ENCODE measurements around the gene TMEM151B. TPM values are rescaled to one million over a fixed set of nuclear protein-coding genes. Genes with fewer than 3 reads are reported as not detected.
"Not testable (repeated sequence)": the region's sequence is repeated elsewhere in the genome, so short reads cannot be mapped to it uniquely, and the experiment has no call there.

The TMEM151B gene
- total RNA-seq, 3 donors from 2014 or later = 0.03 to 0.05 TPM; not detected in 1

DNA sequence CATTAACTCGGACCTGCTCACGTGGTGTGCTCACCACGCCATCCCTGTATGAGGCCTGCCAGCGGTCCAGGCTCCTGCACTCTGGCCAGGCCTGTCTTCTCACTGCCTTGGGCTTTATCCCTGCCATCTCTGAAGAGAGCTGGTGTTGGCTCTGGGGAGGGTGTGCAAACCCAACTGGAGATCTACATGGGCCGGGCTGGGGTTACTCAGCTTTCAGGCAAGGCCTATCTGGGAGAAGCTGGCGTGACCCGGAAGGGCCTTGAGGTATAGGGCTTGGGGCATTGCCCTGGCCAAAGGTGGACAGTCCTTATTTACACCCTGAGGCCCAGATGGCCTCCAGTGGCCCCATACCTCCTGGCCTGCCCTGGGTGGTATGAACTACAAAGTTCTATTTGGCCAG is 41.8 kb upstream of the TMEM151B start:
- Mint-ChIP-seq H3K4me1 (ENCODE audit: low read depth) (peaks cover 13% of the 10 kb centered on the region), H3K27me3 (ENCODE audit: low read depth) (no peaks in the 10 kb centered on the region), H3K36me3 (ENCODE audit: insufficient read depth) (peaks cover 24% of the 10 kb centered on the region), H3K9me3 (no peaks in the 10 kb centered on the region), H3K4me3 (no peak overlapping the region)
- DNase-seq = no peak
- ATAC-seq = no peak

DNA sequence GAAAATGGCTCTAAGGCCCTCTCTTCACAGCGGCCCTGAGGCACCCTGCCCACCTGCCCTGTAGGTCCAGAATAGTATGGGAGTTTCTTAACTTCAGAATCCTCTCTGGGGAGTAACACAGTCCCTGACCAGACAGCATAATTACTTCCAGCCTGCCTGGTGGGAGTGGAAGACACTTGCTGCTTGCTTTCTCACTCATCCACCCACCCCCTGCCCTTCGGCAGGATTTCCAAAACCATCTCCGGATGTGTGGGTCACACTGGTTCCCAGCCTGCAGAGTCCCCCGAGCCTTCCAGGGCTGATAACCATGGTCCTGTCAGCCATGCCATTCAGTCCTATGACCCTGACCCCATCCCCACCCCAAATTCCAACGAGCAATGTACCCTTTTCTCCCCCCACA is 41.4 kb upstream of the TMEM151B start:
- H3K9me3 Mint-ChIP-seq = no peaks in the 10 kb centered on the region
- DNase-seq (no peak), ATAC-seq (no peak)
- H3K4me1 Mint-ChIP-seq (ENCODE audit: low read depth) = peaks cover 13% of the 10 kb centered on the region
- H3K4me3 Mint-ChIP-seq = no peak overlapping the region
- H3K36me3 Mint-ChIP-seq (ENCODE audit: insufficient read depth) = peaks cover 27% of the 10 kb centered on the region
- H3K27me3 Mint-ChIP-seq (ENCODE audit: low read depth) = no peaks in the 10 kb centered on the region

GRCh38 chr6:44229376-44230033 is 40.7 kb upstream of the TMEM151B start:
- H3K36me3 Mint-ChIP-seq (ENCODE audit: insufficient read depth) = peaks cover 25% of the 10 kb centered on the region
- ATAC-seq (no peak), DNase-seq (no peak)
- H3K9me3 Mint-ChIP-seq = no peaks in the 10 kb centered on the region
- no peaks in the 10 kb centered on the region for H3K27me3 Mint-ChIP-seq (ENCODE audit: low read depth)
- no peak overlapping the region for H3K4me3 Mint-ChIP-seq
- peaks cover 8% of the 10 kb centered on the region for H3K4me1 Mint-ChIP-seq (ENCODE audit: low read depth)

GRCh38 chr6:44230034-44230675 is 40.1 kb upstream of the TMEM151B start:
- no peak for DNase-seq
- H3K27me3 Mint-ChIP-seq (ENCODE audit: low read depth) = no peaks in the 10 kb centered on the region
- peaks cover 23% of the 10 kb centered on the region for H3K36me3 Mint-ChIP-seq (ENCODE audit: insufficient read depth)
- H3K4me3 Mint-ChIP-seq = no peak overlapping the region
- no peaks in the 10 kb centered on the region for H3K9me3 Mint-ChIP-seq
- H3K4me1 Mint-ChIP-seq (ENCODE audit: low read depth) = peaks cover 2% of the 10 kb centered on the region
- no peak for ATAC-seq

DNA sequence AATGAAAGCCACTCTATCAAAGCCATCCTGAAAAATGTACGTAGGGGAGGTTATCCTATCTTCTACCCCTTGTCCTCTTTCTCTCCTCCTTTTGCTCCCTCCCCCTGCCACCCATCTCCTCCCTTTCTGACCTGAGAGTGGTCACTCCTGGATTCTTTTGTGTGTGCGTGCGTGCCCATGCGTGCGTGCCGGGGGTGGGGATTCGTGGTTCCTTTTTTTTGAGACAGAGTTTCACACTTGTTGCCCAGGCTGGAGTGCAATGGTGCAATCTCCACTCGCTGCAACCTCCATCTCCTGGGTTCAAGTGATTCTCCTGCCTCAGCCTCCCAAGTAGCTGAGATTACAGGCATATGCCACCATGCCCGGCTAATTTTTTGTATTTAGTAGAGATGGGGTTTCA is 38.8 kb upstream of the TMEM151B start:
- H3K27me3 Mint-ChIP-seq (ENCODE audit: low read depth); DNase-seq; H3K4me3 Mint-ChIP-seq; H3K4me1 Mint-ChIP-seq (ENCODE audit: low read depth); H3K9me3 Mint-ChIP-seq; ATAC-seq: not testable (repeated sequence)
- H3K36me3 Mint-ChIP-seq (ENCODE audit: insufficient read depth) = peaks cover 27% of the 10 kb centered on the region

- Mint-ChIP-seq H3K4me1 (ENCODE audit: low read depth) (peaks cover 9% of the 10 kb centered on the region), H3K36me3 (ENCODE audit: insufficient read depth) (peaks cover 27% of the 10 kb centered on the region), H3K27me3 (ENCODE audit: low read depth) (no peaks in the 10 kb centered on the region), H3K9me3 (no peaks in the 10 kb centered on the region), H3K4me3 (no peak overlapping the region)
- DNase-seq = no peak
- ATAC-seq = no peak
These were observed 37.3 kb upstream of the TMEM151B start for GRCh38 chr6:44232676-44233566.

GRCh38 chr6:44233567-44234100 is 36.6 kb upstream of the TMEM151B start:
- no peak for DNase-seq
- Mint-ChIP-seq H3K36me3 (ENCODE audit: insufficient read depth) (peaks cover 23% of the 10 kb centered on the region), H3K4me1 (ENCODE audit: low read depth) (peaks cover 16% of the 10 kb centered on the region), H3K27me3 (ENCODE audit: low read depth) (no peaks in the 10 kb centered on the region), H3K9me3 (no peaks in the 10 kb centered on the region), H3K4me3 (no peak overlapping the region)
- no peak for ATAC-seq

GRCh38 chr6:44234101-44235025 is 35.9 kb upstream of the TMEM151B start:
- Mint-ChIP-seq H3K27me3 (ENCODE audit: low read depth) (no peaks in the 10 kb centered on the region), H3K36me3 (ENCODE audit: insufficient read depth) (peaks cover 23% of the 10 kb centered on the region), H3K4me3 (no peak overlapping the region), H3K9me3 (no peaks in the 10 kb centered on the region), H3K4me1 (ENCODE audit: low read depth) (peaks cover 20% of the 10 kb centered on the region)
- DNase-seq (no peak), ATAC-seq (no peak)

DNA sequence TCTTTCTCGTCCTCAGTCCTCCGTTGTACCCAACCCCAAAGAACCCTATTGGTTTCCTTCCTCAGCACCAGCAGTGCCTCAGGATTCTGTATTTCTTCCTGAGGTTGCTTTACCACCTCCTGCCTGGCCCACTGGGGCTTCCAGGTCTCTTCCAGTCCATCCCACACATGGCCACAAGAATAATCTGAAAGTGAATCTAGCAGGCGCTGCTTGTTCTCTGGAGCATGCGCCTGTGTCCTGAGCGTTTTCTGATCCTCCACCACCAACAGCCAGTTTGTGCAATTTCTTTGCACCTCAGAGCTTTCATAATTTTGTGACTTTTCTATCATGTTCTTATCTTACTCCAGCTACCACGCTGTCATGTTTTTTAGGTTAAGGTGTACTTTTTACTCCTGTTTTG is 35.0 kb upstream of the TMEM151B start:
- H3K4me3 Mint-ChIP-seq = no peak overlapping the region

DNA sequence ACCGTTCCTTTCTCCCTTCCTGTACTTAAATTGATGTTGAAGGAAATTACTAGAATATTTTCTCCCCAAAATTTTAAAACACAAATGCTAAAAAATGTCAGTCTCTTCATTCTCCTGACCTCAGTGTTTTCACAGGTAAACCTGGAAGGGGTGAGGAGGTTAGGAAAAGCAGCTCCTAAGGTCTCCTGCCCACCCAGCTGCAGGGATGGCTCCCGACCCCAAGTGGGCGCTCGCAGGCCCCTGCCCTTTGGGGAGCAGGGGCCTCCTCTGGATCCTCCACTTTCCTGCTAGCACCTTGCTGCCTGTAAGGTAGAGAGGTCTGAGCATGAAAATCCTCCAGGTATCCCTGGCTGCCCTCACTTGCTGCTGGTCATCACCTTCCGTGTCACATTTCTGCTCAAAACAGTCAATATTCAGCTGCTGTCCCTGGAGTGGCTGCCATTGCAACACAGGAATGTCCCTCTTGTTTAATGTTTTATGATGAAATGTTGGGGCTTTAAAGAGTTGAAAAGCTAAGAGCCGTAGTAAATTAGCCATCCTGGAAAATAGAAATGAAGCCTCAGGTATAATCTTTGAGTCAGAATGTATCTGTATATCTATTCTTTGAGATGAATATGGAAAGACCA is 34.2 kb upstream of the TMEM151B start:
- Mint-ChIP-seq H3K27me3 (ENCODE audit: low read depth) (no peaks in the 10 kb centered on the region), H3K4me1 (ENCODE audit: low read depth) (peaks cover 21% of the 10 kb centered on the region), H3K4me3 (peak overlapping the region; percentile 24), H3K36me3 (ENCODE audit: insufficient read depth) (peaks cover 17% of the 10 kb centered on the region), H3K9me3 (no peaks in the 10 kb centered on the region)
- DNase-seq = no peak
- ATAC-seq = no peak

More for the DNA sequence above, 35.0 kb upstream of the TMEM151B start:
- no peak for ATAC-seq
- Mint-ChIP-seq H3K36me3 (ENCODE audit: insufficient read depth) (peaks cover 23% of the 10 kb centered on the region), H3K9me3 (no peaks in the 10 kb centered on the region), H3K4me1 (ENCODE audit: low read depth) (peaks cover 21% of the 10 kb centered on the region), H3K27me3 (ENCODE audit: low read depth) (no peaks in the 10 kb centered on the region)
- DNase-seq = no peak

GRCh38 chr6:44237021-44237812 is 33.0 kb upstream of the TMEM151B start:
- DNase-seq (peak; percentile 62), ATAC-seq (peak; percentile 66 to 76)
- H3K36me3 Mint-ChIP-seq (ENCODE audit: insufficient read depth) = peaks cover 11% of the 10 kb centered on the region
- H3K4me1 Mint-ChIP-seq (ENCODE audit: low read depth) = peaks cover 21% of the 10 kb centered on the region
- no peaks in the 10 kb centered on the region for H3K27me3 Mint-ChIP-seq (ENCODE audit: low read depth)
- peak overlapping the region; percentile 85 for H3K4me3 Mint-ChIP-seq
- no peaks in the 10 kb centered on the region for H3K9me3 Mint-ChIP-seq

GRCh38 chr6:44237813-44238433 is 32.3 kb upstream of the TMEM151B start:
- H3K9me3 Mint-ChIP-seq = no peaks in the 10 kb centered on the region
- H3K36me3 Mint-ChIP-seq (ENCODE audit: insufficient read depth) = peaks cover 8% of the 10 kb centered on the region
- H3K4me3 Mint-ChIP-seq = peak overlapping the region; percentile 85
- H3K4me1 Mint-ChIP-seq (ENCODE audit: low read depth) = peaks cover 21% of the 10 kb centered on the region
- peak; percentile 81 to 87 for ATAC-seq
- no peaks in the 10 kb centered on the region for H3K27me3 Mint-ChIP-seq (ENCODE audit: low read depth)
- peak; percentile 73 for DNase-seq

Measured in activated T-cell treated with anti-CD3 and anti-CD28 coated beads, Interleukin-2, amount 50 U/mL, for 4 hours (primary cell).